ENCODE results near the gene ZNF473. TPM values are rescaled to one million over a fixed set of nuclear protein-coding genes. Genes with fewer than 3 reads are reported as not detected.

Gene ZNF473
- total RNA-seq, 1 experiment from 2014 or later = 13.4 TPM

- intact Hi-C loops (cut with micrococcal nuclease) = no loop called here
- no peak for TF ChIP-seq CTCF (IDR thresholded peaks at IDR 0.05; ENCODE audit: unreplicated experiment)
- Mint-ChIP-seq H3K36me3 (ENCODE audit: insufficient read depth, unreplicated experiment) (peaks cover 59% of the 10 kb centered on the region), H3K9me3 (ENCODE audit: unreplicated experiment) (no peaks in the 10 kb centered on the region), H3K4me3 (ENCODE audit: unreplicated experiment) (no peak overlapping the region), H3K27ac (ENCODE audit: low read depth, unreplicated experiment) (no peak overlapping the region), H3K4me1 (ENCODE audit: insufficient read depth, unreplicated experiment) (peaks cover 11% of the 10 kb centered on the region), H3K27me3 (ENCODE audit: insufficient read depth, unreplicated experiment) (no peaks in the 10 kb centered on the region)
- CTCF ChIA-PET = interaction anchor here (0.6 kb wide), 2 partner anchors 358 to 1696 kb away, joined by 3 read pairs; no protein-coding TSS in a partner anchor
- no peak for DNase-seq (ENCODE audit: unreplicated experiment)
- BruUV-seq (replicated peaks) = no TSS peak
- POLR2A ChIA-PET = no interaction called here
These were observed 17.3 kb upstream of the ZNF473 start for GRCh38 chr19:50008532-50008931.

GRCh38 chr19:50016225-50016807, 9.5 kb upstream of the ZNF473 start:
- CTCF ChIA-PET = interaction anchor here (0.7 kb wide), 1 partner anchor 197 kb away, joined by 3 read pairs; no protein-coding TSS in a partner anchor
- BruUV-seq (replicated peaks) = no TSS peak
- intact Hi-C loops (cut with micrococcal nuclease) = no loop called here
- Mint-ChIP-seq H3K27me3 (ENCODE audit: insufficient read depth, unreplicated experiment) (no peaks in the 10 kb centered on the region), H3K4me3 (ENCODE audit: unreplicated experiment) (no peak overlapping the region), H3K36me3 (ENCODE audit: insufficient read depth, unreplicated experiment) (peaks cover 74% of the 10 kb centered on the region), H3K27ac (ENCODE audit: low read depth, unreplicated experiment) (no peak overlapping the region), H3K4me1 (ENCODE audit: insufficient read depth, unreplicated experiment) (no peaks in the 10 kb centered on the region), H3K9me3 (ENCODE audit: unreplicated experiment) (no peaks in the 10 kb centered on the region)
- POLR2A ChIA-PET = no interaction called here
- DNase-seq (ENCODE audit: unreplicated experiment) = no peak
- no peak for TF ChIP-seq CTCF (IDR thresholded peaks at IDR 0.05; ENCODE audit: unreplicated experiment)

- CTCF ChIA-PET = no interaction called here
- no peak for TF ChIP-seq CTCF (IDR thresholded peaks at IDR 0.05; ENCODE audit: unreplicated experiment)
- H3K4me1 Mint-ChIP-seq (ENCODE audit: insufficient read depth, unreplicated experiment) = peaks cover 6% of the 10 kb centered on the region
- H3K36me3 Mint-ChIP-seq (ENCODE audit: insufficient read depth, unreplicated experiment) = peaks cover 41% of the 10 kb centered on the region
- H3K9me3 Mint-ChIP-seq (ENCODE audit: unreplicated experiment) = no peaks in the 10 kb centered on the region
- intact Hi-C loops (cut with micrococcal nuclease) = no loop called here
- no peak for DNase-seq (ENCODE audit: unreplicated experiment)
- no peak overlapping the region for H3K27ac Mint-ChIP-seq (ENCODE audit: low read depth, unreplicated experiment)
- POLR2A ChIA-PET = interaction anchor here (0.9 kb wide), 1 partner anchor 34 kb away, joined by 3 read pairs; no protein-coding TSS in a partner anchor
- no peaks in the 10 kb centered on the region for H3K27me3 Mint-ChIP-seq (ENCODE audit: insufficient read depth, unreplicated experiment)
- no peak overlapping the region for H3K4me3 Mint-ChIP-seq (ENCODE audit: unreplicated experiment)
- no TSS peak for BruUV-seq (replicated peaks)
These were observed 5.3 kb upstream of the ZNF473 start for GRCh38 chr19:50020481-50020880.

GRCh38 chr19:50022823-50023222, 3.0 kb upstream of the ZNF473 start:
- H3K4me1 Mint-ChIP-seq (ENCODE audit: insufficient read depth, unreplicated experiment) = peaks cover 11% of the 10 kb centered on the region
- POLR2A ChIA-PET = interaction anchor here (0.6 to 0.7 kb wide), 2 partner anchors 23 to 1205 kb away, joined by 3 read pairs; no protein-coding TSS in a partner anchor
- H3K27me3 Mint-ChIP-seq (ENCODE audit: insufficient read depth, unreplicated experiment) = no peaks in the 10 kb centered on the region
- no peak for TF ChIP-seq CTCF (IDR thresholded peaks at IDR 0.05; ENCODE audit: unreplicated experiment)
- CTCF ChIA-PET = interaction anchor here (0.8 kb wide), 1 partner anchor 11 kb away, joined by 3 read pairs; no protein-coding TSS in a partner anchor
- intact Hi-C loops (cut with micrococcal nuclease) = no loop called here
- H3K4me3 Mint-ChIP-seq (ENCODE audit: unreplicated experiment) = no peak overlapping the region
- no TSS peak for BruUV-seq (replicated peaks)
- no peak overlapping the region for H3K27ac Mint-ChIP-seq (ENCODE audit: low read depth, unreplicated experiment)
- no peak for DNase-seq (ENCODE audit: unreplicated experiment)
- H3K36me3 Mint-ChIP-seq (ENCODE audit: insufficient read depth, unreplicated experiment) = peaks cover 29% of the 10 kb centered on the region
- no peaks in the 10 kb centered on the region for H3K9me3 Mint-ChIP-seq (ENCODE audit: unreplicated experiment)

All from MCF 10A (cell line).